GM03348 (cell line): Measurements from ENCODE around the gene EDA.
A peak's percentile ranks its signal among the peaks of the same experiment; 100 is the strongest.

Experiments
- DNase-seq: peaks from one replicate; pipeline ENCODE4 v3.0.0; 2012; ENCODE audit warnings: low spot score

Gene EDA

GRCh38 chrX:70066646-70067045 is 450.7 kb downstream of the EDA start:
- no peak for DNase-seq

GRCh38 chrX:70079297-70079696 is 463.4 kb downstream of the EDA start:
- DNase-seq: no peak

DNA sequence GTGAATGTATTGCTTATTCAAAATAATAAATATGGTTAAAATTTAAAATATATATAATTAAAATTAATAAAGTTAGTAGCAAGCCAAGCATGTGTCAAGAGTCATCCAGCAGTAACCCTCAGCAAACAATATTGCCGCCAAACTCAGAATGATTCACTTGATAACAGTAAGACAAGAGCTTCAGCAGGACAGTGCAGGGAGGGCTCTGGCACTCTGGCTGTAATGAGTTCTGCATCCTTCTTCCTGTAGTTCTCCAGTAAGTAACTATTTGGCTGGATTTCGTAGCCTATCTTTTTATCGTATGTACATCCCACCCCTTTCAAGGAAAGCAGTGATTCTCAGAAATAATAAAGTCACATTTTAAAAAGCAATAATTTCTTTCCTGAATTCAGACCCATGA is 464.0 kb downstream of the EDA start:
- no peak for DNase-seq

GRCh38 chrX:70082723-70083122 is 466.8 kb downstream of the EDA start:
- DNase-seq: no peak

- no peak for DNase-seq
Observed at GRCh38 chrX:70084592-70085240, 468.8 kb downstream of the EDA start.

- peak; percentile 50 for DNase-seq
Observed at GRCh38 chrX:70087857-70088630, 472.1 kb downstream of the EDA start.

- DNase-seq: no peak
Observed at GRCh38 chrX:70088751-70089150, 472.8 kb downstream of the EDA start.
